OCI-LY7 (cell line): ENCODE measurements around the gene ZNF358.

Source experiments
- EZH2phosphoT487 ChIP-seq: fragments of 200-600 bp; sonication (generic); IDR thresholded peaks from 2 replicates; pipeline ENCODE4 v1.6.1; 2018; ENCODE audit warnings: low read depth, borderline replicate concordance, mild to moderate bottlenecking, mixed run types, antibody characterized with exemption, low read length, moderate library complexity, mixed read lengths
- TF ChIP-seq, protein P1 (sequence below): fragments of 200-600 bp; sonication (generic); conservative IDR thresholded peaks from 2 replicates; pipeline ENCODE4 v1.5.1; 2014; ENCODE audit warnings: mild to moderate bottlenecking, antibody characterized with exemption, low read length, moderate library complexity, mixed read lengths

GRCh38 chr19:7529610-7530490, 13.9 kb downstream of the ZNF358 start:
- TF ChIP-seq, protein P1, sequence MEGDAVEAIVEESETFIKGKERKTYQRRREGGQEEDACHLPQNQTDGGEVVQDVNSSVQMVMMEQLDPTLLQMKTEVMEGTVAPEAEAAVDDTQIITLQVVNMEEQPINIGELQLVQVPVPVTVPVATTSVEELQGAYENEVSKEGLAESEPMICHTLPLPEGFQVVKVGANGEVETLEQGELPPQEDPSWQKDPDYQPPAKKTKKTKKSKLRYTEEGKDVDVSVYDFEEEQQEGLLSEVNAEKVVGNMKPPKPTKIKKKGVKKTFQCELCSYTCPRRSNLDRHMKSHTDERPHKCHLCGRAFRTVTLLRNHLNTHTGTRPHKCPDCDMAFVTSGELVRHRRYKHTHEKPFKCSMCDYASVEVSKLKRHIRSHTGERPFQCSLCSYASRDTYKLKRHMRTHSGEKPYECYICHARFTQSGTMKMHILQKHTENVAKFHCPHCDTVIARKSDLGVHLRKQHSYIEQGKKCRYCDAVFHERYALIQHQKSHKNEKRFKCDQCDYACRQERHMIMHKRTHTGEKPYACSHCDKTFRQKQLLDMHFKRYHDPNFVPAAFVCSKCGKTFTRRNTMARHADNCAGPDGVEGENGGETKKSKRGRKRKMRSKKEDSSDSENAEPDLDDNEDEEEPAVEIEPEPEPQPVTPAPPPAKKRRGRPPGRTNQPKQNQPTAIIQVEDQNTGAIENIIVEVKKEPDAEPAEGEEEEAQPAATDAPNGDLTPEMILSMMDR = no peak
- no peak for TF ChIP-seq EZH2phosphoT487
